Heart left ventricle (tissue), 13 donors: ENCODE measurements around the gene GTF2A1L.
"Not testable (repeated sequence)": the region's sequence is repeated elsewhere in the genome, so short reads cannot be mapped to it uniquely, and the experiment has no call there.

Experiments
- CTCF ChIP-seq, 12 donors: fragments of 200-600 bp; sonication (generic) in 4 of 12; IDR thresholded peaks; one replicate each; pipeline versions ENCODE4 v1.5.0 to v1.8.0; 2018 to 2022; ENCODE audit warnings: antibody characterized with exemption in 12 of 12, mild to moderate bottlenecking in 5 of 12
- POLR2A ChIP-seq, 2 donors: fragments of 450-650 bp; IDR thresholded peaks; one replicate each; pipeline ENCODE4 v1.6.1; 2017; ENCODE audit warnings: antibody characterized with exemption in 2 of 2, mild to moderate bottlenecking in 2 of 2, moderate library complexity in 2 of 2
- donor health status: ischemic (EF 13 %, LVEDD 7.1; RV severe dilation, severe dysfunction).
- donor health status: DM: no; HTN: yes; CAD: no.
- donor health status: DM: no; HTN: no; CAD: no.
- donor health status: ischemic (EF 25% LVEDD 6.9; RV normal size, moderate dysfunction).
- donor health status: ischemic (EF 25% LVEDD 5.7; RV mildly dilated, moderate dysfunction).
- donor health status: ischemic (EF 35%, LVEDD 5.7; RV mildly dilated, moderate dysfunction).
- donor health status: nonischemic (EF 11% LVEDD 7.7; RV severe dilation, severe dysfunction).
- donor health status: DM: yes; HTN: yes; CAD: no.
- donor health status: PGD.
- donor health status: ischemic (EF 29% LVEDD 5.4; RV normal size, mild dysfunction).
- donor health status: nonischemic (EF 23%, LVEDD 6.1; RV moderate dilation, normal function).

- not testable (repeated sequence) for TF ChIP-seq POLR2A, CTCF (IDR thresholded peaks at IDR 0.05)
These were observed 3.1 kb upstream of the GTF2A1L start for GRCh38 chr2:48614581-48614980.
